Esophagus muscularis mucosa (tissue), 4 donors: ENCODE measurements around the gene KIAA1958. TPM values are rescaled to one million over a fixed set of nuclear protein-coding genes. Genes with fewer than 3 reads are reported as not detected.

ENCODE experiments used
- DNase-seq: peaks from one replicate; pipeline ENCODE4 v3.0.0-alpha.2; 2017; ENCODE audit errors: extremely low spot score
- H3K27ac ChIP-seq, 4 donors: fragments of 200-600 bp; sonication (generic); replicated peaks in 1 of 4; 1 replicate in 3 of 4; 2 replicates in 1 of 4; pipeline ENCODE4 v1.5.1; 2016 to 2019; ENCODE audit warnings: mild to moderate bottlenecking in 1 of 4
- H3K27me3 ChIP-seq, 4 donors: fragments of 200-600 bp; sonication (generic); one replicate each; pipeline versions ENCODE4 v1.5.1 to v1.6.0; 2016 to 2019
- H3K36me3 ChIP-seq, 4 donors: fragments of 200-600 bp; sonication (generic); one replicate each; pipeline ENCODE4 v1.5.1; 2016 to 2019
- H3K4me1 ChIP-seq, 4 donors: fragments of 200-600 bp; sonication (generic); one replicate each; pipeline ENCODE4 v1.5.1; 2016 to 2019
- H3K4me3 ChIP-seq, 4 donors: fragments of 200-600 bp; sonication (generic); 1 replicate in 2 of 4; 2 replicates in 2 of 4; pipeline ENCODE4 v1.5.1; 2016 to 2019; ENCODE audit warnings: mild to moderate bottlenecking in 4 of 4, moderate library complexity in 1 of 4
- H3K9me3 ChIP-seq, 4 donors: fragments of 200-600 bp; sonication (generic); 1 replicate in 3 of 4; 2 replicates in 1 of 4; pipeline ENCODE4 v1.5.1; 2016 to 2019
- EP300 ChIP-seq: sonication (generic); formaldehyde crosslinking; IDR thresholded peaks from one replicate; pipeline ENCODE4 v1.6.1; 2017; ENCODE audit warnings: antibody characterized with exemption
- POLR2A ChIP-seq: fragments of 450-650 bp; IDR thresholded peaks from one replicate; pipeline ENCODE4 v1.6.1; 2017; ENCODE audit warnings: antibody characterized with exemption, moderate library complexity, mild to moderate bottlenecking, low read depth
- POLR2AphosphoS5 ChIP-seq, 2 donors: sonication (generic); formaldehyde crosslinking; IDR thresholded peaks; one replicate each; pipeline ENCODE4 v1.6.1; 2017; ENCODE audit warnings: antibody characterized with exemption in 2 of 2
- whole genome bisulfite sequencing: methylation state at CpG from one replicate; pipeline ENCODE4 v1.1.5; 2018; 5-methylcytosine and 5-hydroxymethylcytosine counted together
- intact Hi-C: fragments of 100-400 bp; cut with DNase I; formaldehyde crosslinking; loops from one replicate; pipeline ENCODE4 v1.15.1; 2023
- total RNA-seq, 4 donors: library from RNA; depleted of rRNA; stranded (reverse); fragments of >200 nt; gene quantifications; one replicate each; pipeline versions ENCODE4 v1.1.0 to v1.2.1, GENCODE V29; 2016
- TF ChIP-seq, protein P1 (sequence below), 3 experiments: fragments of 200-600 bp in 2 of 3; fragments of 450-650 bp in 1 of 3; sonication (generic) in 2 of 3; IDR thresholded peaks; one replicate each; pipeline ENCODE4 v1.5.1; 2017 to 2019; ENCODE audit warnings: antibody characterized with exemption in 3 of 3, mild to moderate bottlenecking in 2 of 3, moderate library complexity in 1 of 3

The KIAA1958 gene
- total RNA-seq, 4 donors from 2014 or later, result 2.2 to 5.8 (median 3.2) TPM

DNA sequence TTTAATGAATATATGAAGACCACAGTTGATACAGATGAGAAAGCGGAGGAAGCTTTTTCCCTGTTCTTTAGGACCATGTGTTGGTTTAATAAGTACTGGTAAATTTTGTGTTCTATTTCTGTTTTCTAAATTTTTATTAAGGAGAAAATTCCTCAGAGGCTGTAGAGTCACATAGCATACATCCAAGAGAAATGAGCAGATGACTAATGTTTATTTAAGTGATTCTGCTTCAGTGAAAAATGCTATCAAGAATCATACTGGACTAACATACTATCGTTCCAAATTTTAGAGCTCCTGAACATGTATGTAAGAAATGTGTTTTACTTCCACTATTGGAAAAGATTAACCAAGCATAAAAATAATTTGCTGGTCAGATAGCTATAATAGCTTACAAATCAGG lies 115.0 kb downstream of the KIAA1958 start:
- WGBS, result 64% methylated on average over 2 of the region's 2 CpGs
- H3K9me3 ChIP-seq, result no peaks in the 10 kb centered on the region
- H3K36me3 ChIP-seq, result no peaks in the 10 kb centered on the region
- no peak overlapping the region for H3K27ac ChIP-seq
- intact Hi-C loops, result no loop called here
- no peaks in the 10 kb centered on the region for H3K27me3 ChIP-seq
- no peak overlapping the region for H3K4me3 ChIP-seq
- peaks cover 0 to 9% (median 6%) of the 10 kb centered on the region in 4 donors for H3K4me1 ChIP-seq
- TF ChIP-seq, protein P1, sequence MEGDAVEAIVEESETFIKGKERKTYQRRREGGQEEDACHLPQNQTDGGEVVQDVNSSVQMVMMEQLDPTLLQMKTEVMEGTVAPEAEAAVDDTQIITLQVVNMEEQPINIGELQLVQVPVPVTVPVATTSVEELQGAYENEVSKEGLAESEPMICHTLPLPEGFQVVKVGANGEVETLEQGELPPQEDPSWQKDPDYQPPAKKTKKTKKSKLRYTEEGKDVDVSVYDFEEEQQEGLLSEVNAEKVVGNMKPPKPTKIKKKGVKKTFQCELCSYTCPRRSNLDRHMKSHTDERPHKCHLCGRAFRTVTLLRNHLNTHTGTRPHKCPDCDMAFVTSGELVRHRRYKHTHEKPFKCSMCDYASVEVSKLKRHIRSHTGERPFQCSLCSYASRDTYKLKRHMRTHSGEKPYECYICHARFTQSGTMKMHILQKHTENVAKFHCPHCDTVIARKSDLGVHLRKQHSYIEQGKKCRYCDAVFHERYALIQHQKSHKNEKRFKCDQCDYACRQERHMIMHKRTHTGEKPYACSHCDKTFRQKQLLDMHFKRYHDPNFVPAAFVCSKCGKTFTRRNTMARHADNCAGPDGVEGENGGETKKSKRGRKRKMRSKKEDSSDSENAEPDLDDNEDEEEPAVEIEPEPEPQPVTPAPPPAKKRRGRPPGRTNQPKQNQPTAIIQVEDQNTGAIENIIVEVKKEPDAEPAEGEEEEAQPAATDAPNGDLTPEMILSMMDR (IDR thresholded peaks at IDR 0.05), result no peak
- TF ChIP-seq POLR2AphosphoS5 (IDR thresholded peaks at IDR 0.05) (no peak), EP300 (no peak), POLR2A (no peak)
- no peak for DNase-seq

DNA sequence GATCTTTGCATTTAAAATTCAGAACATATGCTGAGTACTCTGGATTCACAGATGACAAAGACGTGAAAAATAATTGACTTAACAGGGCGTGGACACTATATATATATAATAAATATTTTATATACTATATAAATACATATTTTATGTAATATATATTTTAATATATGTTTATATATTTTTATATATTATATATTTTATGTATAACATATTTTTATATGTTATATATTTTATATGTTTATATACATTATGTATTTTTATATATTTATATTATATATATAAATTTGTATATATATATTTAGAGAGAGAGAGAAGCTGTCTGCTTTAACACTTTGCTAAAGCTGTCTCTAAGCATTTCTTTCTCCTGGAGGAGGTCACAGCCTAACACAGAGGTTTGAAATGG lies 118.2 kb downstream of the KIAA1958 start:
- Histone ChIP-seq H3K4me1 (peaks cover 0 to 6% (median 2%) of the 10 kb centered on the region in 4 donors), H3K4me3 (no peak overlapping the region), H3K27ac (no peak overlapping the region), H3K27me3 (no peaks in the 10 kb centered on the region), H3K36me3 (no peaks in the 10 kb centered on the region), H3K9me3 (no peaks in the 10 kb centered on the region)
- DNase-seq, result no peak
- WGBS, result 100% methylated on average over 2 of the region's 2 CpGs
- no peak for TF ChIP-seq EP300
- no peak for TF ChIP-seq POLR2AphosphoS5 (IDR thresholded peaks at IDR 0.05)
- TF ChIP-seq POLR2A, result no peak
- TF ChIP-seq, protein P1 (IDR thresholded peaks at IDR 0.05), result no peak
- intact Hi-C loops, result no loop called here

DNA sequence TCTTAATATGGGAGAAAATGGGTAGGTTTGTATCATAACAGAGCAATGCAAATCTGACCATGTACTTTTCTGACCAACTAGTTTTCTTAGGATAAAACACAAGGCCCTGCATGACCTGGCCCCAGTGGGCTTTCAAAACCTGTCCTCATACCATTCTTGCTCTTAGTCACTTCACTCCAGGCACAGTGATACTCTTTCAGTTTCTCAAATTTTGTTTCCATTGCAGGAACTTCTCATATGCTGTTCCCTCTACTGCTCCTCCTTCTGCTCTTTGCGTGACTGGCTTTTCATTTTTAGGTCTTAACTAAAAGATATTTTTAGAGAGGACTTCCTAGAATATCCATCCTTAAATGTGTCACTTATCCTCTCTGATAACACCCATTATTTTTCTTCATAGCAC lies 118.9 kb downstream of the KIAA1958 start:
- Histone ChIP-seq H3K27ac (no peak overlapping the region), H3K4me3 (no peak overlapping the region), H3K36me3 (no peaks in the 10 kb centered on the region), H3K27me3 (no peaks in the 10 kb centered on the region), H3K4me1 (no peaks in the 10 kb centered on the region), H3K9me3 (no peaks in the 10 kb centered on the region)
- DNase-seq, result no peak
- intact Hi-C loops, result no loop called here
- WGBS, result 91% methylated on average over 1 of the region's 1 CpG
- TF ChIP-seq POLR2A (no peak), POLR2AphosphoS5 (IDR thresholded peaks at IDR 0.05) (no peak), EP300 (no peak)
- TF ChIP-seq, protein P1 (IDR thresholded peaks at IDR 0.05), result no peak

DNA sequence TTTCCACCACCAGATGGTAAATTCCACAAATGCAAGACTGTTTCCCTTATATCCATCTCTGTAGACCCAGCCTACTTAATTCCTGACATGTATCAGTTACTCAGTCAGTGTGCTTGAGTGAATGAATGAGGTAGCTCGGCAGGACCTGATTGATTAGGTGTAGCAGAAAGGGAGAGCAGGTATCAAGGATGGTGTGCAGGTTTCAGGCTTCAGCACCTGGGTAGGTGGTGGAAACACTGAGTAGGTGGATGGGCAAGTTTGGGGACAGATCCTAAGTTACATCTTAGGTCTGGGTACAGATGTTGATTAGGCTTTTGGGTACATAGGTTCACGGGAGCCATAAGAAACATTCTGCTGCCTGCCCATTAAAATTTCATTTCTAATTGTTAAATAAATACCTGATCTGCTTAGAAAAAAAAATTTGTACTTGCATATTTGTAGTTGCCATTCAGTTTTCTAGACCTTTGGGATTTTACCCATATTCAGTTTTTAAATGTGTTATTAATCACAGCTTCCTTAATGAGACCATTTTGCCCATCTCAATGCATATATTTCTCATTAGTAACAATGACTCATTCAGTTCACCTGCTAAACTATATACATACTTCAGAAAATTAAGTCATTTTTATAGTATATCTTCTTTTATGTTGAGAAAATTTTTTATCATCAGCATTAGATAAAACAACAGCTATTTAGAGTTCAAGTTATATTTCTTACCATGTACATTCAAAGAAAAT lies 119.5 kb downstream of the KIAA1958 start:
- Histone ChIP-seq H3K4me1 (no peaks in the 10 kb centered on the region), H3K9me3 (no peaks in the 10 kb centered on the region), H3K4me3 (no peak overlapping the region), H3K27me3 (no peaks in the 10 kb centered on the region), H3K27ac (no peak overlapping the region), H3K36me3 (no peaks in the 10 kb centered on the region)
- intact Hi-C loops, result no loop called here
- no peak for DNase-seq
- TF ChIP-seq POLR2AphosphoS5 (IDR thresholded peaks at IDR 0.05), result no peak
- TF ChIP-seq POLR2A, result no peak
- no peak for TF ChIP-seq EP300
- WGBS, result 97% methylated on average over 2 of the region's 2 CpGs

DNA sequence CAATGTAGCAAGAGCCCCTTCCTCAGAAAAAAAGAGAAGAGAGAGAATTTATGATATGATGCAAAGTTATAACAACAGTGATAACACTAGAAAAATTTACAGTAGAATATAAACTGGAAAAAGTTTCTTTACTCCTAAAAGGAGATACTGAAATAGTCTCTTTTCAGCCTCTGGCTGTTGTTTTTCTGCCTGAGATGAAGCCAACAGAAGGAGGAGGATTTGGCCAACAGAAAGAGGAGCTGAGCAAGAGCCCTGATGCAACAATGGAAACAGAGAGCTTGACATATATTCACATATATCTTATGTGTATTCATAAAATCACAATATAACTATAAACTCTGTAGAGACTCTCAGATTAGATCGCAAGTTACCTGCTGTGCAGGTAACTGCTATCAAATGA lies 122.2 kb downstream of the KIAA1958 start:
- Histone ChIP-seq H3K27me3 (no peaks in the 10 kb centered on the region), H3K36me3 (no peaks in the 10 kb centered on the region), H3K4me3 (no peak overlapping the region), H3K4me1 (no peaks in the 10 kb centered on the region), H3K9me3 (no peaks in the 10 kb centered on the region), H3K27ac (no peak overlapping the region)
- intact Hi-C loops, result no loop called here
- 92% methylated on average over 1 of the region's 1 CpG for WGBS
- no peak for DNase-seq
- TF ChIP-seq EP300 (no peak), POLR2A (no peak), POLR2AphosphoS5 (IDR thresholded peaks at IDR 0.05) (no peak)
- TF ChIP-seq, protein P1 (IDR thresholded peaks at IDR 0.05), result no peak
